Choroid plexus epithelial cell (primary cell): Measurements from ENCODE around the gene ZNF513.
A peak's percentile ranks its signal among the peaks of the same experiment; 100 is the strongest.

Experiments
- DNase-seq: peaks from one replicate; pipeline ENCODE4 v3.0.0-alpha.2; 2010; ENCODE audit warnings: low read depth
- H3K4me3 ChIP-seq: 2 replicates; pipeline ENCODE4 v1.5.1; 2011; ENCODE audit warnings: low read depth, mild to moderate bottlenecking, control low read depth, low read length, moderate library complexity
- CTCF ChIP-seq: conservative IDR thresholded peaks from 2 replicates; pipeline ENCODE4 v1.5.1; 2011; ENCODE audit warnings: low read depth, mild to moderate bottlenecking, control low read depth, inconsistent platforms, low read length, moderate library complexity

The ZNF513 gene

GRCh38 chr2:27376151-27376865 is 4.2 kb downstream of the ZNF513 start:
- no peak overlapping the region for H3K4me3 ChIP-seq
- DNase-seq, result no peak
- no peak for TF ChIP-seq CTCF

GRCh38 chr2:27375513-27376099 is 4.9 kb downstream of the ZNF513 start:
- H3K4me3 ChIP-seq, result no peak overlapping the region
- no peak for TF ChIP-seq CTCF
- no peak for DNase-seq

- no peak for TF ChIP-seq CTCF
- DNase-seq, result no peak
- H3K4me3 ChIP-seq, result no peak overlapping the region
Observed at GRCh38 chr2:27373567-27373966, 7.0 kb downstream of the ZNF513 start.

- no peak for DNase-seq
- no peak for TF ChIP-seq CTCF
- no peak overlapping the region for H3K4me3 ChIP-seq
Observed at GRCh38 chr2:27372937-27373336, 7.6 kb downstream of the ZNF513 start.

- peak; percentile 71 for DNase-seq
- H3K4me3 ChIP-seq, result peak overlapping the region; percentile 99
- TF ChIP-seq CTCF, result no peak
Observed at GRCh38 chr2:27370816-27371620, 9.5 kb downstream of the ZNF513 start.

- peak; percentile 71 for TF ChIP-seq CTCF
- peak; percentile 100 for DNase-seq
- peak within 1 kb of the TSS; percentile 99 for H3K4me3 ChIP-seq
Observed at GRCh38 chr2:27370026-27370815, 10.3 kb downstream of the ZNF513 start, which contains the start of the genes EIF2B4 and SNX17. EIF2B4 (minus strand) TSS chr2:27370338; CDS start chr2:27370314, 24 bp downstream. SNX17 (plus strand) TSS chr2:27370616; CDS start chr2:27370744, 128 bp downstream.
